Muscle of leg (tissue), 11 donors: Measurements from ENCODE around the gene NEXMIF. TPM values are rescaled to one million over a fixed set of nuclear protein-coding genes. Genes with fewer than 3 reads are reported as not detected.
A peak's percentile ranks its signal among the peaks of the same experiment; 100 is the strongest.
"Not testable (repeated sequence)": the region's sequence is repeated elsewhere in the genome, so short reads cannot be mapped to it uniquely, and the experiment has no call there.

Experiments
- DNase-seq: peaks from one replicate; pipeline ENCODE4 v3.0.0; 2013
- H3K27ac ChIP-seq: one replicate; pipeline ENCODE4 v1.5.1; 2013; ENCODE audit warnings: mild to moderate bottlenecking, low read length, control low read depth
- H3K27me3 ChIP-seq: one replicate; pipeline ENCODE4 v1.6.1; 2013; ENCODE audit warnings: low read length; ENCODE audit not compliant: control insufficient read depth, insufficient read depth
- H3K36me3 ChIP-seq: one replicate; pipeline ENCODE4 v1.6.1; 2013; ENCODE audit warnings: low read length; ENCODE audit not compliant: control insufficient read depth, insufficient read depth
- H3K4me1 ChIP-seq: one replicate; pipeline ENCODE4 v1.6.1; 2013; ENCODE audit warnings: low read length; ENCODE audit not compliant: control insufficient read depth, insufficient read depth
- H3K4me3 ChIP-seq: one replicate; pipeline ENCODE4 v1.5.1; 2013; ENCODE audit warnings: low read length, control low read depth
- H3K9me3 ChIP-seq: replicated peaks from 2 replicates; pipeline ENCODE4 v1.6.1; 2013; ENCODE audit warnings: low read depth, low read length; ENCODE audit not compliant: control insufficient read depth
- WGBS: methylation state at CpG from one replicate; pipeline ENCODE4 v1.1.5; 2013; ENCODE audit warnings: missing lambda C conversion rate; ENCODE audit not compliant: insufficient coverage; 5-methylcytosine and 5-hydroxymethylcytosine counted together
- polyA plus RNA-seq, 8 donors: library from polyadenylated mRNA; unstranded; fragments of 120-200 nt; gene quantifications; one replicate each; pipeline versions ENCODE4 v1.2.1 to v1.2.3, GENCODE V29; 2013; ENCODE audit warnings: inconsistent platforms in 1 of 8, low replicate concordance in 1 of 8; ENCODE audit not compliant: insufficient read length in 8 of 8, insufficient read depth in 1 of 8
- total RNA-seq: library from RNA; stranded (reverse); fragments of 120-200 nt; gene quantifications from one replicate; pipeline ENCODE4 v1.2.4, GENCODE V29; 2013

Gene NEXMIF
- total and polyA plus RNA-seq, 9 donors, result 0.22 to 1.5 (median 0.35) TPM

GRCh38 chrX:74906417-74906816, 18.8 kb downstream of the NEXMIF start:
- WGBS, result 57% methylated on average over 1 of the region's 3 CpGs
- Histone ChIP-seq H3K4me3 (no peak overlapping the region), H3K9me3 (no peaks in the 10 kb centered on the region), H3K36me3 (no peaks in the 10 kb centered on the region), H3K27me3 (no peaks in the 10 kb centered on the region), H3K4me1 (no peaks in the 10 kb centered on the region), H3K27ac (no peak overlapping the region)
- peak; percentile 84 for DNase-seq

GRCh38 chrX:74902806-74903205, 22.4 kb downstream of the NEXMIF start:
- Histone ChIP-seq H3K4me1 (no peaks in the 10 kb centered on the region), H3K9me3 (no peaks in the 10 kb centered on the region)
- WGBS, result no CpG with 5 or more reads among the region's 2 CpGs

GRCh38 chrX:74892561-74892960, 32.7 kb downstream of the NEXMIF start:
- 100% methylated on average over 1 of the region's 3 CpGs for WGBS
- no peak for DNase-seq
- no peaks in the 10 kb centered on the region for H3K36me3 ChIP-seq
- H3K4me1 ChIP-seq, result no peaks in the 10 kb centered on the region
- no peaks in the 10 kb centered on the region for H3K27me3 ChIP-seq
- H3K4me3 ChIP-seq, result no peak overlapping the region
- H3K27ac ChIP-seq, result no peak overlapping the region
- H3K9me3 ChIP-seq, result no peaks in the 10 kb centered on the region

More at GRCh38 chrX:74902806-74903205, 22.4 kb downstream of the NEXMIF start:
- DNase-seq, result no peak
- Histone ChIP-seq H3K36me3 (no peaks in the 10 kb centered on the region), H3K27me3 (no peaks in the 10 kb centered on the region), H3K4me3 (no peak overlapping the region), H3K27ac (no peak overlapping the region)

GRCh38 chrX:74890676-74891430, 34.4 kb downstream of the NEXMIF start:
- Histone ChIP-seq H3K36me3 (no peaks in the 10 kb centered on the region), H3K27ac (no peak overlapping the region), H3K4me3 (no peak overlapping the region), H3K9me3 (no peaks in the 10 kb centered on the region), H3K4me1 (no peaks in the 10 kb centered on the region), H3K27me3 (no peaks in the 10 kb centered on the region)
- no CpG with 5 or more reads among the region's 4 CpGs for WGBS
- no peak for DNase-seq

- 100% methylated on average over 2 of the region's 9 CpGs for WGBS
- not testable (repeated sequence) for H3K27ac ChIP-seq, H3K27me3 ChIP-seq, H3K36me3 ChIP-seq, DNase-seq, H3K9me3 ChIP-seq, H3K4me3 ChIP-seq, H3K4me1 ChIP-seq
Observed at GRCh38 chrX:74882383-74882782, 42.9 kb downstream of the NEXMIF start.

- H3K4me1 ChIP-seq, result no peaks in the 10 kb centered on the region
- 74% methylated on average over 3 of the region's 4 CpGs for WGBS
- no peak overlapping the region for H3K4me3 ChIP-seq
Observed at GRCh38 chrX:74865725-74866124, 59.5 kb downstream of the NEXMIF start.

GRCh38 chrX:74853255-74853654, 72.0 kb downstream of the NEXMIF start:
- DNase-seq, result no peak
- Histone ChIP-seq H3K27ac (no peak overlapping the region), H3K9me3 (peaks cover 44% of the 10 kb centered on the region), H3K4me3 (no peak overlapping the region), H3K4me1 (no peaks in the 10 kb centered on the region), H3K36me3 (no peaks in the 10 kb centered on the region), H3K27me3 (no peaks in the 10 kb centered on the region)
- no CpG with 5 or more reads among the region's 2 CpGs for WGBS

More at GRCh38 chrX:74865725-74866124, 59.5 kb downstream of the NEXMIF start:
- no peak for DNase-seq
- Histone ChIP-seq H3K27ac (no peak overlapping the region), H3K9me3 (peaks cover 24% of the 10 kb centered on the region), H3K27me3 (no peaks in the 10 kb centered on the region), H3K36me3 (no peaks in the 10 kb centered on the region)

- Histone ChIP-seq H3K4me3 (no peak overlapping the region), H3K4me1 (no peaks in the 10 kb centered on the region), H3K27me3 (peaks cover 2% of the 10 kb centered on the region), H3K27ac (no peak overlapping the region), H3K9me3 (peaks cover 2% of the 10 kb centered on the region), H3K36me3 (no peaks in the 10 kb centered on the region)
- no peak for DNase-seq
Observed at GRCh38 chrX:74835566-74835965, 89.7 kb downstream of the NEXMIF start.

GRCh38 chrX:74819797-74820196, 105.5 kb downstream of the NEXMIF start:
- not testable (repeated sequence) for DNase-seq, H3K27ac ChIP-seq, H3K36me3 ChIP-seq, H3K9me3 ChIP-seq, H3K27me3 ChIP-seq, H3K4me3 ChIP-seq, H3K4me1 ChIP-seq
- WGBS, result no CpG with 5 or more reads among the region's 2 CpGs

- peak; percentile 7 for DNase-seq
- H3K4me1 ChIP-seq, result no peaks in the 10 kb centered on the region
- no peak overlapping the region for H3K4me3 ChIP-seq
- H3K27ac ChIP-seq, result no peak overlapping the region
- H3K9me3 ChIP-seq, result no peaks in the 10 kb centered on the region
- no peaks in the 10 kb centered on the region for H3K27me3 ChIP-seq
- no peaks in the 10 kb centered on the region for H3K36me3 ChIP-seq
Observed at GRCh38 chrX:74814681-74815080, 110.6 kb downstream of the NEXMIF start.

- no peak overlapping the region for H3K27ac ChIP-seq
- no peaks in the 10 kb centered on the region for H3K4me1 ChIP-seq
- H3K27me3 ChIP-seq, result peaks cover 4% of the 10 kb centered on the region
- no peak overlapping the region for H3K4me3 ChIP-seq
- 74% methylated on average over 2 of the region's 5 CpGs for WGBS
- H3K9me3 ChIP-seq, result no peaks in the 10 kb centered on the region
- DNase-seq, result no peak
- H3K36me3 ChIP-seq, result no peaks in the 10 kb centered on the region
Observed at GRCh38 chrX:74804574-74804973, 120.7 kb downstream of the NEXMIF start.
